NCI-H2227 (cell line): ENCODE results near the gene STOX1.
A peak's percentile ranks its signal among the peaks of the same experiment; 100 is the strongest.
"Not testable (repeated sequence)": the region's sequence is repeated elsewhere in the genome, so short reads cannot be mapped to it uniquely, and the experiment has no call there.

Source experiments
- DNase-seq: peaks from one replicate; lab custom pipeline; 2025; ENCODE audit not compliant: unreplicated experiment; lab: John Stamatoyannopoulos, UW

The STOX1 gene

GRCh38 chr10:68829521-68829920 lies 2.2 kb downstream of the STOX1 start:
- DNase-seq, result no peak

GRCh38 chr10:68829952-68830351 lies 2.6 kb downstream of the STOX1 start:
- no peak for DNase-seq

- DNase-seq, result no peak
Measured at GRCh38 chr10:68831961-68832455, 4.7 kb downstream of the STOX1 start.

- DNase-seq, result no peak
Measured at GRCh38 chr10:68832601-68833000, 5.3 kb downstream of the STOX1 start.

GRCh38 chr10:68837626-68838322 lies 10.4 kb downstream of the STOX1 start:
- DNase-seq, result no peak

GRCh38 chr10:68840650-68841049 lies 13.3 kb downstream of the STOX1 start:
- not testable (repeated sequence) for DNase-seq

- no peak for DNase-seq
Measured at GRCh38 chr10:68848281-68848680, 20.9 kb downstream of the STOX1 start.

- DNase-seq, result no peak
Measured at GRCh38 chr10:68848806-68849205, 21.5 kb downstream of the STOX1 start.

GRCh38 chr10:68856352-68856751 lies 29.0 kb downstream of the STOX1 start:
- DNase-seq, result no peak

- DNase-seq, result no peak
Measured at GRCh38 chr10:68857005-68857404, 29.7 kb downstream of the STOX1 start.

- no peak for DNase-seq
Measured at GRCh38 chr10:68861253-68861652, 33.9 kb downstream of the STOX1 start.

GRCh38 chr10:68864611-68865010 lies 37.3 kb downstream of the STOX1 start:
- DNase-seq, result no peak

- DNase-seq, result not testable (repeated sequence)
Measured at GRCh38 chr10:68868173-68868572, 40.8 kb downstream of the STOX1 start.

GRCh38 chr10:68869623-68870022 lies 42.3 kb downstream of the STOX1 start:
- DNase-seq, result no peak

- no peak for DNase-seq
Measured at GRCh38 chr10:68870061-68870460, 42.7 kb downstream of the STOX1 start.

- no peak for DNase-seq
Measured at GRCh38 chr10:68870545-68871104, 43.3 kb downstream of the STOX1 start.

GRCh38 chr10:68871105-68871711 lies 43.9 kb downstream of the STOX1 start:
- DNase-seq, result no peak

- DNase-seq, result peak; percentile 64
Measured at GRCh38 chr10:68871731-68872342, 44.5 kb downstream of the STOX1 start.

- DNase-seq, result no peak
Measured at GRCh38 chr10:68876246-68877138, 49.2 kb downstream of the STOX1 start.

GRCh38 chr10:68877482-68878110 lies 50.3 kb downstream of the STOX1 start:
- no peak for DNase-seq
